NOMO-1 treated with dmso at 0.1 percent for 144 hours (cell line): ENCODE measurements around the gene FANCC.

Experiments used
- DNase-seq: peaks from one replicate; lab custom pipeline; 2025; ENCODE audit not compliant: unreplicated experiment; lab: John Stamatoyannopoulos, UW

The FANCC gene

GRCh38 chr9:95053611-95054570 is 263.6 kb downstream of the FANCC start:
- no peak for DNase-seq

GRCh38 chr9:95049761-95050160 is 267.7 kb downstream of the FANCC start:
- no peak for DNase-seq
